ENCODE measurements around the gene RAB11FIP5.

GRCh38 chr2:73071360-73072128 lies 41.2 kb downstream of the RAB11FIP5 start, which contains the start of gene SFXN5:
- TF ChIP-seq NFIC (IDR thresholded peaks at IDR 0.05) (no peak; the same call in 1 of the 2 replicates), BCL6 (CRISPR knock-in tag; IDR thresholded peaks at IDR 0.05) (no peak), CREB1 (IDR thresholded peaks at IDR 0.05) (peak; percentile 39), CREB1 (CRISPR knock-in tag; IDR thresholded peaks at IDR 0.05) (0 out of 2 replicates have a peak, but pooled peaks have one; percentile 57), MYC (IDR thresholded peaks at IDR 0.05; ENCODE audit: low read depth, low read length) (peak; percentile 55), MYC (CRISPR knock-in tag; IDR thresholded peaks at IDR 0.05; ENCODE audit: borderline replicate concordance, low read depth) (no peak; the same call in 1 of the 2 replicates), RBM15 (IDR thresholded peaks at IDR 0.05; ENCODE audit: insufficient read depth, low read length) (no peak), FOS (IDR thresholded peaks at IDR 0.05; ENCODE audit: extremely low read depth, insufficient read length) (peak; percentile 98), NFYB (IDR thresholded peaks at IDR 0.05; ENCODE audit: extremely low read depth, insufficient read length) (peak; percentile 99), ZNF655 (CRISPR knock-in tag; IDR thresholded peaks at IDR 0.05) (no peak), CREB3 (tag; conservative IDR thresholded peaks at IDR 0.05; ENCODE audit: low read depth) (no peak), TAF15 (IDR thresholded peaks at IDR 0.05; ENCODE audit: low read depth, low read length) (peak; percentile 37; the same call in 1 of the 2 replicates), ZNF12 (CRISPR knock-in tag; IDR thresholded peaks at IDR 0.05) (no peak), MAFF (IDR thresholded peaks at IDR 0.05; ENCODE audit: low read length) (no peak)
